ENCODE measurements around the gene EXOC5. TPM values are rescaled to one million over a fixed set of nuclear protein-coding genes. Genes with fewer than 3 reads are reported as not detected.

EXOC5 gene
- total RNA-seq, 2 donors from 2014 or later = 28.7 to 31.5 TPM

GRCh38 chr14:57171903-57172302, 96.8 kb downstream of the EXOC5 start:
- ATAC-seq (no peak), DNase-seq (no peak)
- Mint-ChIP-seq H3K36me3 (ENCODE audit: low read depth) (no peaks in the 10 kb centered on the region), H3K27ac (no peak overlapping the region), H3K4me3 (no peak overlapping the region), H3K27me3 (peaks cover 37% of the 10 kb centered on the region), H3K4me1 (no peaks in the 10 kb centered on the region)
- no peaks in the 10 kb centered on the region for H3K9me3 ChIP-seq (ENCODE audit: control insufficient read depth, low read length, poor library complexity, severe bottlenecking)

- H3K27me3 Mint-ChIP-seq = peaks cover 37% of the 10 kb centered on the region
- H3K4me3 Mint-ChIP-seq = no peak overlapping the region
- no peak overlapping the region for H3K27ac Mint-ChIP-seq
- ATAC-seq (no peak), DNase-seq (no peak)
- H3K4me1 Mint-ChIP-seq = no peaks in the 10 kb centered on the region
- H3K36me3 Mint-ChIP-seq (ENCODE audit: low read depth) = no peaks in the 10 kb centered on the region
- H3K9me3 ChIP-seq (ENCODE audit: control insufficient read depth, low read length, poor library complexity, severe bottlenecking) = no peaks in the 10 kb centered on the region
Observed at GRCh38 chr14:57171363-57171762, 97.3 kb downstream of the EXOC5 start.

- DNase-seq = no peak
- H3K36me3 Mint-ChIP-seq (ENCODE audit: low read depth) = no peaks in the 10 kb centered on the region
- no peaks in the 10 kb centered on the region for H3K4me1 Mint-ChIP-seq
- no peak overlapping the region for H3K4me3 Mint-ChIP-seq
- H3K9me3 ChIP-seq (ENCODE audit: control insufficient read depth, low read length, poor library complexity, severe bottlenecking) = no peaks in the 10 kb centered on the region
- no peak for ATAC-seq
- peaks cover 29% of the 10 kb centered on the region for H3K27me3 Mint-ChIP-seq
- H3K27ac Mint-ChIP-seq = no peak overlapping the region
Observed at GRCh38 chr14:57169901-57170300, 98.8 kb downstream of the EXOC5 start.

DNA sequence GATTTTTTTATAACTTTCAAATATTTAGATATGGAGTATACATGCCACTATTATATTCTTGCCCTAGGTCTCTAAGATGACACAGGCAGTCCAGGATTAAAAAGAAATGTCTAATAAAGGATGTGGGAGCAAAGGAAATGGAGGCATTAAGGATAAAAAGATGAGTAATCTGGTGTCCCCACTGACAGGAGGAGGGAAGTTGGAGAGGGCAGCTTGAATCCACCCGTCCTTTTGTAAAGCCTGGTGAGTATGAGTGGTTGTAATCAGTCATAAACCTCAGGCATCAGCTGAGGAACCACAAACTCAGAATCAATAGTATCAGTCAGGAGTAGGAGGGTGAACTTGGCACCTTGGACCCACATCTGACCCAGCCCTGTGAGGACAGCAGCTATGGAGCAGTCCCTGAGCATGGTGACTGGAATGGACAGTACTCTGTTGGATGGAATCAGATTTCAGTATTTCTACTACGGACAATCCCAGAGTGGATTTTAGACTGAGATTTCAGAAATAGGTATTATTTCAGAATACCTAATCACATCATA, 100.5 kb downstream of the EXOC5 start:
- Mint-ChIP-seq H3K4me1 (no peaks in the 10 kb centered on the region), H3K27me3 (peaks cover 21% of the 10 kb centered on the region), H3K36me3 (ENCODE audit: low read depth) (no peaks in the 10 kb centered on the region), H3K4me3 (no peak overlapping the region), H3K27ac (no peak overlapping the region)
- H3K9me3 ChIP-seq (ENCODE audit: control insufficient read depth, low read length, poor library complexity, severe bottlenecking) = no peaks in the 10 kb centered on the region
- DNase-seq = no peak
- no peak for ATAC-seq

DNA sequence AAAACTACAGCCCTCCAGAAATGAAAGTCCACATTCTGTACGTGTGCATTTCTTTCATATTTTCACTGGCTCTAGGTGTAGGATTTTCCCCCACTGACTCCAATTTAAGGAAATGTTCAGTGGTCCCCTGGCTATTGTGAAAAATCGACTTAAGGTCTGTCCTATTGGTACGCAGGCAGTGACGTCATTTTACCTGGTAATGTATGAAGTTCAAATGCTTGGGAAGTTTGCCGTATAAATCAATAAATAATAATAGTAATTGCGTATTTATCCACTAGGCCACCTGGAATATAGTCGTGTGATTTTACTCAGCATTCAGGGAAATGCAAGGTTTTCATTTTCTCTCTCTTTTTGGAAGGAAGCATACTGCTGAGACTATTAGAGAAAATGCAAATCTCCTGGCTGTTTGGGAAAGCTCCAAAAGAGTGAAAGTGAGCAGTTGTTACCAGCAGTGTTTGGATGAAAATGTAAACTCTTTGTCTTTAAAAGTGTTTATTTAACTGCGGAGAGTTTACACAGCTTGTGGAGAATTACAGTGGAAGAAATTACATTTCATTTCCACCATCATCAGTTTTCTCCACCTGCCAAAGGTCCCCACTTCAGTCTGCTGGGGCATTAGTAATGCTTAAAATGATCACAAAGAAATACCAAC, 107.0 kb downstream of the EXOC5 start:
- Mint-ChIP-seq H3K27me3 (peaks cover 49% of the 10 kb centered on the region), H3K36me3 (ENCODE audit: low read depth) (no peaks in the 10 kb centered on the region), H3K4me3 (no peak overlapping the region), H3K4me1 (no peaks in the 10 kb centered on the region), H3K27ac (no peak overlapping the region)
- no peak for DNase-seq
- no peaks in the 10 kb centered on the region for H3K9me3 ChIP-seq (ENCODE audit: control insufficient read depth, low read length, poor library complexity, severe bottlenecking)
- no peak for ATAC-seq

GRCh38 chr14:57160333-57160732, 108.4 kb downstream of the EXOC5 start:
- H3K9me3 ChIP-seq (ENCODE audit: control insufficient read depth, low read length, poor library complexity, severe bottlenecking) = no peaks in the 10 kb centered on the region
- Mint-ChIP-seq H3K4me1 (no peaks in the 10 kb centered on the region), H3K27me3 (peaks cover 49% of the 10 kb centered on the region), H3K4me3 (no peak overlapping the region), H3K36me3 (ENCODE audit: low read depth) (no peaks in the 10 kb centered on the region), H3K27ac (no peak overlapping the region)
- ATAC-seq = no peak
- no peak for DNase-seq

- H3K36me3 Mint-ChIP-seq (ENCODE audit: low read depth) = no peaks in the 10 kb centered on the region
- H3K4me3 Mint-ChIP-seq = no peak overlapping the region
- H3K27me3 Mint-ChIP-seq = peaks cover 32% of the 10 kb centered on the region
Observed at GRCh38 chr14:57153286-57153685, 115.4 kb downstream of the EXOC5 start.

More at GRCh38 chr14:57153286-57153685, 115.4 kb downstream of the EXOC5 start:
- Mint-ChIP-seq H3K4me1 (no peaks in the 10 kb centered on the region), H3K27ac (no peak overlapping the region)
- no peaks in the 10 kb centered on the region for H3K9me3 ChIP-seq (ENCODE audit: control insufficient read depth, low read length, poor library complexity, severe bottlenecking)
- ATAC-seq (no peak), DNase-seq (no peak)

Other genes with a start within 250 kb of the EXOC5 start
- gene AP5M1, start 66 bp upstream of the EXOC5 start, total RNA-seq = 10 to 100 TPM; 51.2 to 53.0 TPM
- 10 to 100 TPM; 19.6 to 22.2 TPM for gene NAA30, start 121.7 kb upstream of the EXOC5 start, total RNA-seq
- not detected for gene CCDC198, start 225.0 kb upstream of the EXOC5 start, total RNA-seq